ENCODE measurements around the gene STIP1.

GRCh38 chr11:64241241-64241490, 55.2 kb downstream of the STIP1 start:
- TF ChIP-seq, protein P1, sequence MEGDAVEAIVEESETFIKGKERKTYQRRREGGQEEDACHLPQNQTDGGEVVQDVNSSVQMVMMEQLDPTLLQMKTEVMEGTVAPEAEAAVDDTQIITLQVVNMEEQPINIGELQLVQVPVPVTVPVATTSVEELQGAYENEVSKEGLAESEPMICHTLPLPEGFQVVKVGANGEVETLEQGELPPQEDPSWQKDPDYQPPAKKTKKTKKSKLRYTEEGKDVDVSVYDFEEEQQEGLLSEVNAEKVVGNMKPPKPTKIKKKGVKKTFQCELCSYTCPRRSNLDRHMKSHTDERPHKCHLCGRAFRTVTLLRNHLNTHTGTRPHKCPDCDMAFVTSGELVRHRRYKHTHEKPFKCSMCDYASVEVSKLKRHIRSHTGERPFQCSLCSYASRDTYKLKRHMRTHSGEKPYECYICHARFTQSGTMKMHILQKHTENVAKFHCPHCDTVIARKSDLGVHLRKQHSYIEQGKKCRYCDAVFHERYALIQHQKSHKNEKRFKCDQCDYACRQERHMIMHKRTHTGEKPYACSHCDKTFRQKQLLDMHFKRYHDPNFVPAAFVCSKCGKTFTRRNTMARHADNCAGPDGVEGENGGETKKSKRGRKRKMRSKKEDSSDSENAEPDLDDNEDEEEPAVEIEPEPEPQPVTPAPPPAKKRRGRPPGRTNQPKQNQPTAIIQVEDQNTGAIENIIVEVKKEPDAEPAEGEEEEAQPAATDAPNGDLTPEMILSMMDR (IDR thresholded peaks at IDR 0.05; ENCODE audit: low read length): no peak
- no peak for TF ChIP-seq EZH2phosphoT487 (IDR thresholded peaks at IDR 0.05; ENCODE audit: low read length)

Data from MM.1S (cell line).